GM12878 (cell line): ENCODE results near the gene CMC4. TPM values are rescaled to one million over a fixed set of nuclear protein-coding genes. Genes with fewer than 3 reads are reported as not detected.

Source experiments
- ATAC-seq: fragments of 200-7000 bp; cut with Tn5 transposase; 3 replicates; pipeline ENCODE4 v1.9.1; 2020; ENCODE audit warnings: mild to moderate bottlenecking, moderate library complexity
- BruUV-seq: library from RNA; stranded (reverse); fragments of 400-500 nt; replicated peaks from 2 replicates; lab custom pipeline; 2021; lab: Mats Ljungman, UMichigan
- CTCF ChIA-PET: fragments of 300-600 bp; sonication (Branson Sonifier 250); formaldehyde crosslinking; extraction: SDS; loops from one replicate; lab custom pipeline; 2021; ENCODE audit warnings: inconsistent platforms; lab: Yijun Ruan, JAX
- POLR2A ChIA-PET: fragments of 350-600 bp; formaldehyde crosslinking; extraction: SDS; loops from one replicate; lab custom pipeline; 2021; ENCODE audit warnings: inconsistent platforms; lab: Charles Lee
- RAD21 ChIA-PET: fragments of 300-600 bp; sonication (Branson Sonifier 250); formaldehyde crosslinking; loops from one replicate; lab custom pipeline; 2023; ENCODE audit warnings: antibody characterized with exemption; ENCODE audit not compliant: unreplicated experiment; lab: Charles Lee
- SMC1A ChIA-PET: fragments of 300-600 bp; sonication (Branson Sonifier 250); formaldehyde crosslinking; loops from one replicate; lab custom pipeline; 2023; ENCODE audit not compliant: unreplicated experiment, uncharacterized antibody; lab: Charles Lee
- DNase-seq: peaks from one replicate; pipeline ENCODE4 v3.0.0-alpha.2; 2011; ENCODE audit warnings: low read depth, low spot score
- FAIRE-seq: peaks from 3 replicates; lab custom pipeline; 2011; peaks lifted over from hg19 to GRCh38; lab: Jason Lieb, UNC
- H2AFZ ChIP-seq: 2 replicates; pipeline ENCODE4 v1.6.0; 2011; ENCODE audit warnings: low read depth, low read length, control low read depth; ENCODE audit not compliant: control insufficient read depth
- H3K27ac ChIP-seq: 2 replicates; pipeline ENCODE4 v1.5.1; 2011; ENCODE audit warnings: control low read depth; ENCODE audit not compliant: control insufficient read depth, insufficient read depth
- H3K27me3 ChIP-seq, 2 experiments: replicated peaks in 1 of 2; 2 replicates each; pipeline versions ENCODE4 v1.6.0 to v1.6.1; 2011; ENCODE audit warnings: low read length in 1 of 2; ENCODE audit not compliant: control insufficient read depth in 2 of 2, insufficient read depth in 2 of 2
- H3K36me3 ChIP-seq, 2 experiments: 2 replicates each; pipeline ENCODE4 v1.5.1; 2011; ENCODE audit warnings: low read length in 1 of 2; ENCODE audit not compliant: control insufficient read depth in 2 of 2, insufficient read depth in 2 of 2
- H3K4me1 ChIP-seq: 2 replicates; pipeline ENCODE4 v1.6.1; 2011; ENCODE audit warnings: mild to moderate bottlenecking, low read length, moderate library complexity, mixed read lengths; ENCODE audit not compliant: control insufficient read depth, insufficient read depth
- H3K4me2 ChIP-seq: 2 replicates; pipeline ENCODE4 v1.6.0; 2011; ENCODE audit warnings: control low read depth; ENCODE audit not compliant: control insufficient read depth, insufficient read depth
- H3K4me3 ChIP-seq: fragments of 200-600 bp; sonication (generic); 2 replicates; pipeline ENCODE4 v1.5.1; 2016
- H3K79me2 ChIP-seq: 2 replicates; pipeline ENCODE4 v1.6.0; 2011; ENCODE audit warnings: low read length; ENCODE audit not compliant: control insufficient read depth, insufficient read depth
- H3K9ac ChIP-seq: 2 replicates; pipeline ENCODE4 v1.8.0; 2011; ENCODE audit warnings: low read length, control low read depth, mixed read lengths; ENCODE audit not compliant: control insufficient read depth, insufficient read depth
- H3K9me3 ChIP-seq: replicated peaks from 3 replicates; pipeline ENCODE4 v1.5.1; 2011; ENCODE audit warnings: mild to moderate bottlenecking, low read length; ENCODE audit not compliant: control insufficient read depth, insufficient read depth
- H4K20me1 ChIP-seq: 2 replicates; pipeline ENCODE4 v1.6.0; 2011; ENCODE audit not compliant: control insufficient read depth, insufficient read depth
- BACH1 ChIP-seq: fragments of 450-650 bp; IDR thresholded peaks from 2 replicates; pipeline ENCODE4 v1.6.1; 2017; ENCODE audit warnings: mild to moderate bottlenecking, borderline replicate concordance
- CREM ChIP-seq: IDR thresholded peaks from 2 replicates; pipeline ENCODE4 v1.6.1; 2014; ENCODE audit warnings: antibody characterized with exemption, low read depth
- EP300 ChIP-seq, 2 experiments: fragments of 150-350 bp in 1 of 2; IDR thresholded peaks; 2 replicates each; pipeline ENCODE4 v1.6.1; 2011 to 2012; ENCODE audit warnings: low read depth in 2 of 2, low read length in 2 of 2, borderline replicate concordance in 1 of 2, improper control_type of control experiment in 1 of 2, inconsistent platforms in 1 of 2; ENCODE audit not compliant: control insufficient read depth in 1 of 2
- EZH2 ChIP-seq: IDR thresholded peaks from 2 replicates; pipeline ENCODE4 v1.6.1; 2012; ENCODE audit warnings: low read depth, mild to moderate bottlenecking, control low read depth, inconsistent platforms, low read length, borderline replicate concordance; ENCODE audit not compliant: control insufficient read depth
- IKZF2 ChIP-seq, 2 experiments: fragments of 450-650 bp; IDR thresholded peaks; 2 replicates each; pipeline ENCODE4 v1.6.1; 2017; ENCODE audit warnings: mild to moderate bottlenecking in 2 of 2, moderate library complexity in 2 of 2
- MEF2B ChIP-seq: fragments of 450-650 bp; IDR thresholded peaks from 2 replicates; pipeline ENCODE4 v1.6.1; 2018; ENCODE audit warnings: mild to moderate bottlenecking, moderate library complexity; ENCODE audit not compliant: partially characterized antibody, poor library complexity, severe bottlenecking
- NFYB ChIP-seq: IDR thresholded peaks from 2 replicates; pipeline ENCODE4 v1.6.1; 2011; ENCODE audit warnings: low read depth, mild to moderate bottlenecking, low read length, improper control_type of control experiment, moderate library complexity; ENCODE audit not compliant: insufficient read depth
- RB1 ChIP-seq: fragments of 450-650 bp; formaldehyde crosslinking; IDR thresholded peaks from 2 replicates; pipeline ENCODE4 v1.6.1; 2017; ENCODE audit warnings: mild to moderate bottlenecking, borderline replicate concordance
- RUNX3 ChIP-seq: IDR thresholded peaks from 2 replicates; pipeline ENCODE4 v1.6.1; 2012; ENCODE audit warnings: low read length, inconsistent platforms
- WGBS: methylation state at CpG from one replicate; pipeline ENCODE4 v1.1.6; 2016; ENCODE audit warnings: low lambda C conversion rate; ENCODE audit not compliant: insufficient replicate concordance, insufficient coverage; ENCODE audit errors: missing lambda C conversion rate; 5-methylcytosine and 5-hydroxymethylcytosine counted together
- in situ Hi-C: fragments of 300-500 bp; cut with MboI; formaldehyde crosslinking; loops from 9 replicates; pipeline ENCODE4 v1.14.3; 2018; ENCODE audit warnings: mixed read lengths
- intact Hi-C: fragments of 100-400 bp; cut with micrococcal nuclease; formaldehyde crosslinking; loops from one replicate; pipeline ENCODE4 v1.14.2; 2022; ENCODE audit not compliant: unreplicated experiment
- polyA plus RNA-seq, 11 experiments: library from polyadenylated mRNA; depleted of rRNA in 4 of 11; unstranded in 6 of 11; stranded (reverse) in 5 of 11; fragments of >200 nt; fragmentation: Nextera tagmentation in 4 of 11; fragmentation: Illumina TruSeq in 1 of 11; extraction: Ambion mirVana in 4 of 11; extraction: Trizol in 1 of 11; gene quantifications; 1 replicate in 1 of 11; 2 replicates in 10 of 11; pipeline versions ENCODE4 v1.2.1 to v1.2.3, GENCODE V29; 2011 to 2016; ENCODE audit warnings: inconsistent platforms in 2 of 11, missing spikeins in 2 of 11, low read depth in 1 of 11
- total RNA-seq, 4 experiments: library from RNA; depleted of rRNA in 3 of 4; stranded (reverse); fragments of >200 nt in 3 of 4; fragmentation: Illumina TruSeq in 1 of 4; extraction: Trizol in 1 of 4; gene quantifications; 2 replicates each; pipeline versions ENCODE4 v1.2.1 to v1.2.3, GENCODE V29; 2013 to 2021
- TF ChIP-seq, protein P1 (sequence below): fragments of 450-650 bp; formaldehyde crosslinking; IDR thresholded peaks from 2 replicates; pipeline ENCODE4 v1.5.0; 2022; ENCODE audit warnings: mild to moderate bottlenecking, missing genetic modification characterization
- TF ChIP-seq, protein P2 (sequence below): IDR thresholded peaks from 2 replicates; pipeline ENCODE4 v1.6.1; 2012; ENCODE audit warnings: low read depth, low read length, improper control_type of control experiment
- TF ChIP-seq, protein P3 (sequence below): IDR thresholded peaks from 2 replicates; pipeline ENCODE4 v1.6.1; 2011; ENCODE audit warnings: borderline replicate concordance, low read depth, mild to moderate bottlenecking, moderate library complexity, low read length; ENCODE audit not compliant: insufficient read depth, poor library complexity, severe bottlenecking

The CMC4 gene
- total and polyA plus RNA-seq, 10 of the 15 experiments (the other 5 are each of a cell fraction or from before 2014, with no cell fraction given) = 5.8 to 36.4 (median 21.0) TPM

DNA sequence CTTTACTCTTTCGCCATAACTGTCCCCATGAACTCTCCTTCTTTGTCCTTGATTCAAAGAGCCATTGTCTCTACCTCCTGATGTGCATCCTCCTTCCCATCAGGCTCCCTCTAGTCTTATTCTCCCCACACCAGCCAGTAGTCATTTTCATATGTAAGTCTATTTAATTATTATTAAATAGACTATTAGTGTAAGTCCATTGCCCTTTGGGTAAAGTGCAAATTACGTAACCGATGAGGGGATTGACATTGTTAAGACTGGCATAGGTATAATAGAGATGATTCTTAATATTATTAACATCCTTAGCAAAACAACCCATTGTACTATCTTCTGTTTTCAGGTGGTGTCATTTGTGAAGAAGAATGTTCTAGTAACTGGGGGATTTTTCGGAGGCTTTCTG lies 16.7 kb downstream of the CMC4 start (continued):
- TF ChIP-seq RB1 = no peak
- TF ChIP-seq, protein P1, sequence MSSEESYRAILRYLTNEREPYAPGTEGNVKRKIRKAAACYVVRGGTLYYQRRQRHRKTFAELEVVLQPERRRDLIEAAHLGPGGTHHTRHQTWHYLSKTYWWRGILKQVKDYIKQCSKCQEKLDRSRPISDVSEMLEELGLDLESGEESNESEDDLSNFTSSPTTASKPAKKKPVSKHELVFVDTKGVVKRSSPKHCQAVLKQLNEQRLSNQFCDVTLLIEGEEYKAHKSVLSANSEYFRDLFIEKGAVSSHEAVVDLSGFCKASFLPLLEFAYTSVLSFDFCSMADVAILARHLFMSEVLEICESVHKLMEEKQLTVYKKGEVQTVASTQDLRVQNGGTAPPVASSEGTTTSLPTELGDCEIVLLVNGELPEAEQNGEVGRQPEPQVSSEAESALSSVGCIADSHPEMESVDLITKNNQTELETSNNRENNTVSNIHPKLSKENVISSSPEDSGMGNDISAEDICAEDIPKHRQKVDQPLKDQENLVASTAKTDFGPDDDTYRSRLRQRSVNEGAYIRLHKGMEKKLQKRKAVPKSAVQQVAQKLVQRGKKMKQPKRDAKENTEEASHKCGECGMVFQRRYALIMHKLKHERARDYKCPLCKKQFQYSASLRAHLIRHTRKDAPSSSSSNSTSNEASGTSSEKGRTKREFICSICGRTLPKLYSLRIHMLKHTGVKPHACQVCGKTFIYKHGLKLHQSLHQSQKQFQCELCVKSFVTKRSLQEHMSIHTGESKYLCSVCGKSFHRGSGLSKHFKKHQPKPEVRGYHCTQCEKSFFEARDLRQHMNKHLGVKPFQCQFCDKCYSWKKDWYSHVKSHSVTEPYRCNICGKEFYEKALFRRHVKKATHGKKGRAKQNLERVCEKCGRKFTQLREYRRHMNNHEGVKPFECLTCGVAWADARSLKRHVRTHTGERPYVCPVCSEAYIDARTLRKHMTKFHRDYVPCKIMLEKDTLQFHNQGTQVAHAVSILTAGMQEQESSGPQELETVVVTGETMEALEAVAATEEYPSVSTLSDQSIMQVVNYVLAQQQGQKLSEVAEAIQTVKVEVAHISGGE (CRISPR knock-in tag) = no peak

DNA sequence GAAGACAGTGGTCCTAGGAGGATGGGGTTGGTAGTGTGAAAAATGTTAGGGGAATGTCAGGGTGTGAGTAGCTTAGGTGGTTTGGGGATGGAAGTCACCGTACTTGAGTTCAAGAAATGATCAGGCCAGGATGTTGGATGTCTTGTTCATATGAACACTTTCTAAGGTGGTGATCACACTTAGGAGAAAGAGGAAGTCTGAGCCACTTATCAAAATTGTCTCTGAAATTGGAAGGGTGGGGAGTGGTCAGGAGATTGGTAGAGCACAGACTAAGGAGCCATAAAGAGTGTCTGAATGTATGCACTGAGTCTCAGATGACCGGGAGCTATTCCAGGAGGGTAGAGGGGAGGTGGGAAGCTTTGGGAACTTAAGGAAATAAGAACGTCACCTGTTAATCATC lies 17.3 kb downstream of the CMC4 start:
- CTCF ChIA-PET = interaction anchor here (6.4 kb wide), 1 partner anchor 69 kb away, joined by 181 read pairs; no protein-coding TSS in a partner anchor
- POLR2A ChIA-PET = no interaction called here
- RAD21 ChIA-PET = no interaction called here
- Histone ChIP-seq H3K4me1 (no peaks in the 10 kb centered on the region; the same call in 1 of the 2 replicates), H2AFZ (no peak overlapping the region), H3K4me2 (no peak overlapping the region), H3K36me3 (no peaks in the 10 kb centered on the region; a peak in 2 of 4 replicates), H3K27me3 (no peaks in the 10 kb centered on the region), H3K4me3 (no peak overlapping the region), H3K27ac (no peak overlapping the region), H3K9ac (no peak overlapping the region), H3K79me2 (no peaks in the 10 kb centered on the region), H3K9me3 (no peaks in the 10 kb centered on the region), H4K20me1 (no peaks in the 10 kb centered on the region)
- WGBS = 42% methylated on average over 3 of the region's 3 CpGs
- no TSS peak for BruUV-seq
- FAIRE-seq (no peak), DNase-seq (no peak), ATAC-seq (no peak)
- SMC1A ChIA-PET = interaction anchor here (0.8 kb wide), 1 partner anchor 74 kb away, joined by 3 read pairs; no protein-coding TSS in a partner anchor
- in situ Hi-C loops (no loop called here), intact Hi-C loops (no loop called here)
- TF ChIP-seq, protein P2, sequence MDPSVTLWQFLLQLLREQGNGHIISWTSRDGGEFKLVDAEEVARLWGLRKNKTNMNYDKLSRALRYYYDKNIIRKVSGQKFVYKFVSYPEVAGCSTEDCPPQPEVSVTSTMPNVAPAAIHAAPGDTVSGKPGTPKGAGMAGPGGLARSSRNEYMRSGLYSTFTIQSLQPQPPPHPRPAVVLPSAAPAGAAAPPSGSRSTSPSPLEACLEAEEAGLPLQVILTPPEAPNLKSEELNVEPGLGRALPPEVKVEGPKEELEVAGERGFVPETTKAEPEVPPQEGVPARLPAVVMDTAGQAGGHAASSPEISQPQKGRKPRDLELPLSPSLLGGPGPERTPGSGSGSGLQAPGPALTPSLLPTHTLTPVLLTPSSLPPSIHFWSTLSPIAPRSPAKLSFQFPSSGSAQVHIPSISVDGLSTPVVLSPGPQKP = no peak
- TF ChIP-seq IKZF2 (IDR thresholded peaks at IDR 0.05) (no peak), EP300 (IDR thresholded peaks at IDR 0.05; ENCODE audit: borderline replicate concordance in 1 of 2, control insufficient read depth in 1 of 2, low read depth in 2 of 2, low read length in 2 of 2) (no peak), RUNX3 (no peak), CREM (no peak), NFYB (no peak), EZH2 (no peak), BACH1 (no peak), MEF2B (no peak)
- TF ChIP-seq, protein P3, sequence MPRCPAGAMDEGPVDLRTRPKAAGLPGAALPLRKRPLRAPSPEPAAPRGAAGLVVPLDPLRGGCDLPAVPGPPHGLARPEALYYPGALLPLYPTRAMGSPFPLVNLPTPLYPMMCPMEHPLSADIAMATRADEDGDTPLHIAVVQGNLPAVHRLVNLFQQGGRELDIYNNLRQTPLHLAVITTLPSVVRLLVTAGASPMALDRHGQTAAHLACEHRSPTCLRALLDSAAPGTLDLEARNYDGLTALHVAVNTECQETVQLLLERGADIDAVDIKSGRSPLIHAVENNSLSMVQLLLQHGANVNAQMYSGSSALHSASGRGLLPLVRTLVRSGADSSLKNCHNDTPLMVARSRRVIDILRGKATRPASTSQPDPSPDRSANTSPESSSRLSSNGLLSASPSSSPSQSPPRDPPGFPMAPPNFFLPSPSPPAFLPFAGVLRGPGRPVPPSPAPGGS = no peak
